Endothelial cell of umbilical vein (primary cell): ENCODE results near the gene HES3. TPM values are rescaled to one million over a fixed set of nuclear protein-coding genes. Genes with fewer than 3 reads are reported as not detected.
A peak's percentile ranks its signal among the peaks of the same experiment; 100 is the strongest.

Source experiments
- BruUV-seq: library from RNA; stranded (reverse); fragments of 400-500 nt; replicated peaks from 2 replicates; lab custom pipeline; 2021; lab: Mats Ljungman, UMichigan
- CTCF ChIA-PET: fragments of 300-600, 350-600 bp; sonication (Branson Sonifier 250); formaldehyde crosslinking; loops from one replicate; lab custom pipeline; 2021; ENCODE audit warnings: antibody characterized with exemption, inconsistent platforms; lab: Charles Lee
- POLR2A ChIA-PET: fragments of 300-600, 350-600 bp; sonication (Branson Sonifier 250); formaldehyde crosslinking; loops from one replicate; lab custom pipeline; 2021; ENCODE audit warnings: antibody characterized with exemption, inconsistent platforms; lab: Charles Lee
- DNase-seq: peaks from one replicate; pipeline ENCODE4 v3.0.0-alpha.2; 2011; ENCODE audit warnings: low read depth, low spot score
- FAIRE-seq: peaks from 2 replicates; lab custom pipeline; 2011; peaks lifted over from hg19 to GRCh38; lab: Jason Lieb, UNC
- H2AFZ ChIP-seq: 2 replicates; pipeline ENCODE4 v1.6.0; 2012; ENCODE audit warnings: low read depth, low read length, control low read depth, inconsistent platforms
- H3K27ac ChIP-seq: 2 replicates; pipeline ENCODE4 v1.5.1; 2011; ENCODE audit warnings: low read depth, mild to moderate bottlenecking, control low read depth, low read length, moderate library complexity; ENCODE audit not compliant: insufficient read depth
- H3K27me3 ChIP-seq, 2 experiments: 2 replicates each; pipeline versions ENCODE4 v1.6.0 to v1.6.1; 2011; ENCODE audit warnings: low read length in 2 of 2, mixed read lengths in 1 of 2; ENCODE audit not compliant: control insufficient read depth in 2 of 2, insufficient read depth in 2 of 2
- H3K36me3 ChIP-seq, 2 experiments: 2 replicates in 1 of 2; 3 replicates in 1 of 2; pipeline ENCODE4 v1.5.1; 2011; ENCODE audit warnings: low read length in 2 of 2, mild to moderate bottlenecking in 1 of 2, moderate library complexity in 1 of 2; ENCODE audit not compliant: control insufficient read depth in 2 of 2, insufficient read depth in 2 of 2; ENCODE audit errors: extremely low read depth in 1 of 2
- H3K4me1 ChIP-seq: 3 replicates; pipeline ENCODE4 v1.5.1; 2011; ENCODE audit warnings: mild to moderate bottlenecking, low read length; ENCODE audit not compliant: control insufficient read depth, insufficient read depth; ENCODE audit errors: extremely low read depth
- H3K4me2 ChIP-seq: 2 replicates; pipeline ENCODE4 v1.6.1; 2011; ENCODE audit warnings: low read length, control low read depth, mixed read lengths; ENCODE audit not compliant: insufficient read depth
- H3K4me3 ChIP-seq, 3 experiments: fragments of 200-600 bp in 1 of 3; sonication (generic), shearing (Covaris generic) in 1 of 3; replicated peaks in 1 of 3; 2 replicates each; pipeline ENCODE4 v1.5.1; 2011 to 2016; ENCODE audit warnings: control low read depth in 3 of 3, low read length in 3 of 3, mild to moderate bottlenecking in 2 of 3, inconsistent platforms in 1 of 3, low read depth in 1 of 3, moderate library complexity in 1 of 3; ENCODE audit not compliant: insufficient read depth in 1 of 3
- H3K79me2 ChIP-seq: 2 replicates; pipeline ENCODE4 v1.6.0; 2012; ENCODE audit warnings: low read length, inconsistent platforms; ENCODE audit not compliant: control insufficient read depth, insufficient read depth
- H3K9ac ChIP-seq: replicated peaks from 2 replicates; pipeline ENCODE3; 2011; ENCODE audit warnings: low read length, control low read depth; ENCODE audit not compliant: insufficient read depth; ENCODE audit errors: extremely low read depth
- H3K9me1 ChIP-seq: replicated peaks from 3 replicates; pipeline ENCODE4 v1.6.0; 2011; ENCODE audit warnings: mild to moderate bottlenecking, low read length; ENCODE audit not compliant: control insufficient read depth, insufficient read depth; ENCODE audit errors: extremely low read depth
- H3K9me3 ChIP-seq: replicated peaks from 2 replicates; pipeline ENCODE4 v1.5.1; 2012; ENCODE audit warnings: low read length, inconsistent platforms; ENCODE audit not compliant: control insufficient read depth, insufficient read depth
- H4K20me1 ChIP-seq: replicated peaks from 2 replicates; pipeline ENCODE3; 2011; ENCODE audit warnings: mild to moderate bottlenecking, low read length; ENCODE audit not compliant: control insufficient read depth, insufficient read depth; ENCODE audit errors: extremely low read depth
- EZH2 ChIP-seq: IDR thresholded peaks from 2 replicates; pipeline ENCODE4 v1.6.1; 2012; ENCODE audit warnings: borderline replicate concordance, low read depth, mild to moderate bottlenecking, moderate library complexity, low read length, inconsistent platforms; ENCODE audit not compliant: severe bottlenecking
- FOS ChIP-seq: IDR thresholded peaks from 2 replicates; pipeline ENCODE4 v1.6.1; 2011; ENCODE audit warnings: mild to moderate bottlenecking, low read length, moderate library complexity, borderline replicate concordance; ENCODE audit not compliant: insufficient read depth
- GATA2 ChIP-seq: IDR thresholded peaks from 2 replicates; pipeline ENCODE4 v1.7.0; 2011; ENCODE audit warnings: low read depth, mild to moderate bottlenecking, moderate library complexity, mixed read lengths, low read length; ENCODE audit not compliant: insufficient read length, insufficient read depth
- JUN ChIP-seq: IDR thresholded peaks from 2 replicates; pipeline ENCODE4 v1.6.1; 2011; ENCODE audit warnings: borderline replicate concordance, low read depth; ENCODE audit not compliant: insufficient read length, insufficient read depth
- MYC ChIP-seq: IDR thresholded peaks from one replicate; pipeline ENCODE4 v1.6.1; 2011; ENCODE audit warnings: mild to moderate bottlenecking, low read depth, low read length
- POLR2A ChIP-seq: IDR thresholded peaks from 2 replicates; pipeline ENCODE4 v1.6.1; 2012; ENCODE audit warnings: low read depth, mild to moderate bottlenecking, control low read depth, low read length
- POLR2AphosphoS5 ChIP-seq: IDR thresholded peaks from 2 replicates; pipeline ENCODE4 v1.6.1; 2012; ENCODE audit warnings: low read depth, mild to moderate bottlenecking, control low read depth, low read length, moderate library complexity; ENCODE audit not compliant: insufficient read depth
- dilution Hi-C: fragments of 300-500 bp; cut with MboI; formaldehyde crosslinking; loops from one replicate; pipeline ENCODE4 v1.15.0; 2019; ENCODE audit warnings: low sequenced_read_pairs; ENCODE audit not compliant: extremely low pct_ligation_motif_present
- intact Hi-C: fragments of 100-400 bp; cut with micrococcal nuclease; formaldehyde crosslinking; loops from one replicate; pipeline ENCODE4 v1.10.0; 2022
- polyA plus RNA-seq, 4 experiments: library from polyadenylated mRNA; depleted of rRNA in 3 of 4; stranded (reverse) in 3 of 4; unstranded in 1 of 4; fragments of >200 nt; gene quantifications; 2 replicates each; pipeline versions ENCODE4 v1.2.1 to v1.2.3, GENCODE V29; 2011 to 2012; ENCODE audit warnings: missing spikeins in 1 of 4
- total RNA-seq: library from RNA; stranded (reverse); gene quantifications from 2 replicates; pipeline ENCODE4 v1.2.3, GENCODE V29; 2021
- TF ChIP-seq, protein P1 (sequence below): IDR thresholded peaks from 2 replicates; pipeline ENCODE4 v1.6.1; 2011; ENCODE audit not compliant: insufficient read depth, insufficient read length
- TF ChIP-seq, protein P2 (sequence below), 2 donors: IDR thresholded peaks; 1 replicate in 1 of 2; 2 replicates in 1 of 2; pipeline ENCODE4 v1.5.1; 2011; ENCODE audit warnings: low read length in 2 of 2, mild to moderate bottlenecking in 2 of 2, moderate library complexity in 2 of 2, control low read depth in 1 of 2, inconsistent platforms in 1 of 2, low read depth in 1 of 2; ENCODE audit not compliant: insufficient read depth in 1 of 2; ENCODE audit errors: extremely low read depth in 1 of 2

Gene HES3
- total and polyA plus RNA-seq, 2 donors (not counting 3 experiments of a cell fraction or from before 2014, with no cell fraction given), result not detected

DNA sequence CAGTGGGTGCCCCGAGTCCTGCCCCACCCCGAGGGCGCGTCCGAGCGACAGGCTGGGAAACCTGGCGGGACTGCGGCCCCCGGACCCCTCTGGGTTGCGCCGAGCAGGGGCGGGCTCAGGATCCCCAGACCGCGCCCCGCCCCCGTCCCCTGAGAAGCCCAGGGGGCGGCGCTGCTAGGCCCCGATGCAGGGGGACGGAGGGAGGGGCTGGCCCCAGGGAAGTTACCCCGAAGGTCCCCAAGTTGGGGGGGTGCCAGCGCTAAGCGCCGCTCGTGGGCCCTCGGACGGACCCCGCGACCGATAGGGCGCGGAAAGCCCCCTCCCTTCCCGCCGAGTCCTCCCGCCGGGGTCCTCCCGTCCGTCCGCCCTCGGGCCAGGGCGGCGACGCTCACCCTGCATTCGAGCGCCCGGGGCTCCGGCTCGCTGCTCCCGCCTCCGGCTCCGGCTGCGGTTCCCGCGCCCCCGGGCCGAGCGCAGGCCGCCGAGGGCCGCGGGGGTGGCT lies 16.5 kb downstream of the HES3 start:
- dilution Hi-C loops, result no loop called here
- CTCF ChIA-PET, result interaction anchor here (0.9 to 3.6 kb wide), 7 partner anchors 10 to 72 kb away, joined by 3 to 21 read pairs (median 3); no protein-coding TSS in a partner anchor
- H3K79me2 ChIP-seq, result no peaks in the 10 kb centered on the region
- H2AFZ ChIP-seq, result peak overlapping the region; percentile 56
- H3K27ac ChIP-seq, result no peak overlapping the region
- no peak overlapping the region for H3K9ac ChIP-seq
- no TSS peak for BruUV-seq
- H3K4me2 ChIP-seq, result peak overlapping the region; percentile 3
- no peaks in the 10 kb centered on the region for H3K4me1 ChIP-seq
- no peak for FAIRE-seq
- H3K27me3 ChIP-seq, result no peaks in the 10 kb centered on the region
- no peaks in the 10 kb centered on the region for H4K20me1 ChIP-seq
- no peaks in the 10 kb centered on the region for H3K9me1 ChIP-seq
- H3K36me3 ChIP-seq, result no peaks in the 10 kb centered on the region
- no peak for TF ChIP-seq POLR2AphosphoS5
- no peak for TF ChIP-seq POLR2A
- no peak for TF ChIP-seq MYC
- TF ChIP-seq JUN, result no peak
- TF ChIP-seq, protein P1, sequence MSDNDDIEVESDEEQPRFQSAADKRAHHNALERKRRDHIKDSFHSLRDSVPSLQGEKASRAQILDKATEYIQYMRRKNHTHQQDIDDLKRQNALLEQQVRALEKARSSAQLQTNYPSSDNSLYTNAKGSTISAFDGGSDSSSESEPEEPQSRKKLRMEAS, result no peak
- no peak for TF ChIP-seq GATA2
- TF ChIP-seq, protein P2, sequence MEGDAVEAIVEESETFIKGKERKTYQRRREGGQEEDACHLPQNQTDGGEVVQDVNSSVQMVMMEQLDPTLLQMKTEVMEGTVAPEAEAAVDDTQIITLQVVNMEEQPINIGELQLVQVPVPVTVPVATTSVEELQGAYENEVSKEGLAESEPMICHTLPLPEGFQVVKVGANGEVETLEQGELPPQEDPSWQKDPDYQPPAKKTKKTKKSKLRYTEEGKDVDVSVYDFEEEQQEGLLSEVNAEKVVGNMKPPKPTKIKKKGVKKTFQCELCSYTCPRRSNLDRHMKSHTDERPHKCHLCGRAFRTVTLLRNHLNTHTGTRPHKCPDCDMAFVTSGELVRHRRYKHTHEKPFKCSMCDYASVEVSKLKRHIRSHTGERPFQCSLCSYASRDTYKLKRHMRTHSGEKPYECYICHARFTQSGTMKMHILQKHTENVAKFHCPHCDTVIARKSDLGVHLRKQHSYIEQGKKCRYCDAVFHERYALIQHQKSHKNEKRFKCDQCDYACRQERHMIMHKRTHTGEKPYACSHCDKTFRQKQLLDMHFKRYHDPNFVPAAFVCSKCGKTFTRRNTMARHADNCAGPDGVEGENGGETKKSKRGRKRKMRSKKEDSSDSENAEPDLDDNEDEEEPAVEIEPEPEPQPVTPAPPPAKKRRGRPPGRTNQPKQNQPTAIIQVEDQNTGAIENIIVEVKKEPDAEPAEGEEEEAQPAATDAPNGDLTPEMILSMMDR (IDR thresholded peaks at IDR 0.05; ENCODE audit: extremely low read depth in 1 of 2, insufficient read depth in 1 of 2, low read depth in 1 of 2, low read length in 2 of 2), result no peak
- TF ChIP-seq FOS, result no peak
- TF ChIP-seq EZH2, result no peak
- peak overlapping the region; percentile 13 to 55 (median 34) for H3K4me3 ChIP-seq
- DNase-seq, result peak; percentile 19
- intact Hi-C loops, result loop anchor here (1.0 to 5.0 kb wide), 3 partner anchors 14 to 162 kb away; partner anchors contain the start of gene ESPN
- POLR2A ChIA-PET, result interaction anchor here (0.5 kb wide), 1 partner anchor 75 kb away, joined by 6 read pairs; no protein-coding TSS in a partner anchor
- H3K9me3 ChIP-seq, result no peaks in the 10 kb centered on the region
